NCI-H345 treated with DMSO at 0.1 percent for 48 hours (cell line): ENCODE results near the gene HYPK.
"Not testable (repeated sequence)": the region's sequence is repeated elsewhere in the genome, so short reads cannot be mapped to it uniquely, and the experiment has no call there.

Source experiments
- DNase-seq: peaks from one replicate; lab custom pipeline; 2025; ENCODE audit not compliant: unreplicated experiment; lab: John Stamatoyannopoulos, UW

HYPK gene

DNA sequence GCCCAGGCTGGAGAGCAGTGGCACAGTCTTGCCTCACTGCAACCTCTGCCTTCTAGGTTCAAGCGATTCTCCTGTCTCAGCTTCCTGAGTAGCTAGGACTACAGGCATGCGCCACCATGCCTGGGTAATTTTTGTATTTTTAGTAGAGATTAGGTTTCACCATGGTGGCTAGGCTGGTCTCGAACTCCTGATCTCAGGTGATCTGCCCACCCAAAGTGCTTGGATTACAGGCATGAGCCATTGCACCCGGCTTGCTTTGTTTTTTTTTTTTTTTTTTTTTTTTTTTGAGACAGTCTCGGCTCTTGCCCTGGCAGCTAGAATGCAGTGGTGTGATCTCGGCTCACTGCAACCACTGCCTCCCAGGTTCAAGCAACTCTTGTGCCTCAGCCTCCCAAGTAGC lies 32.1 kb downstream of the HYPK start:
- DNase-seq: not testable (repeated sequence)

DNA sequence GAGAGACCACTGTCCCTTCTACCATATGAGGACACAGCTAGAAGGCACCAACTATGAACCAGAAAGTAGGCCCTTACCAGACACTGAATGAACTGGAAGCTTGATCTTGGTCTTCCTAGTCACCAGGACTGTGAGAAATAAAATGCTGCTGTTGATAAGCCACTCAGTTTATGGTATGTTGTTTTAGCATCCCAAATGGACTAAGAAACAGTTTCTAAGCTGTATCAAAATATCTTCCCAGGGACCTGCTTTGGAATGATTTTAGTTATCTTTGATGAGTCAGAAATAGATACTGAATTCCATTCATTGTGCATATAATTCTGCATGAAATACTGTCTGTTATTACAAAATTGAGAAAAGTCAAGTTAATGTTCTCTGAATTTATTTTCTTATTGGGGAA lies 45.0 kb downstream of the HYPK start:
- no peak for DNase-seq

DNA sequence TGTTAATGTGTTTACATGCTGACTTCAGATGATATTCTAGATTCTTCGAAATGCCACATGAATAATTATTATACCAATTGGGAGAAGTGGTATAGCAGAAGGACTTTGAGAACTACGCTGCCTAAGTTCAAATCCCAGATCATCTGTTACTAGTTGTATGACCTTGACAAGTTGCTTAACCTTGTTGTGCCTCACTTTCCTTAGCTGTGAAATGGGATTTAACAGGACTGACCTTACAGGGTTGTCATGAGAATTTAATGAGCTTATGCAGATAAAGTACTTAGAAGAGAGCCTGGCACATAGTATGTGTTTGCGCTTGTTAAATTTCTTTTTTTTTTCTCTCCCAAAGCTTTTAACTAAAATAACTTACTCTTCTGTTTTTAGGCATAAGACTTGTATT lies 50.9 kb downstream of the HYPK start:
- no peak for DNase-seq

DNA sequence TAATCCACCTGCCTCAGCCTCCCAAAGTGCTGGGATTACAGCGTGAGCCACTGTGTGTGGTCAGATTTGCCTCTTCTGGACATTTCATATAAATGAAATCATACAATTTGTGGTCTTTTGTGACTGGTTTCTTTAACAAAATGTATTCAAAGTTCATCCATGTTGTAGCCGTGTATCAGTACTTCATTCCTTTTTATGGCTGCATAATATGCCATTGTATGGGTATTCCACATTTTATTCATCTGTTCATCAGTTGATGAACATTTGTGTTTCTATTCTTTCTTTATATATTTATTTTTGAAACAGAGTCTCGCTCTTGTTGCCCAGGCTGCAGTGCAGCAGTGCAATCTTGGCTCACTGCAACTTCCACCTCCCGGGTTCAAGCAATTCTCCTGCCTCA lies 52.2 kb downstream of the HYPK start:
- no peak for DNase-seq
